ENCODE data around the gene C22orf31.
"Not testable (repeated sequence)": the region's sequence is repeated elsewhere in the genome, so short reads cannot be mapped to it uniquely, and the experiment has no call there.

Gene C22orf31

DNA sequence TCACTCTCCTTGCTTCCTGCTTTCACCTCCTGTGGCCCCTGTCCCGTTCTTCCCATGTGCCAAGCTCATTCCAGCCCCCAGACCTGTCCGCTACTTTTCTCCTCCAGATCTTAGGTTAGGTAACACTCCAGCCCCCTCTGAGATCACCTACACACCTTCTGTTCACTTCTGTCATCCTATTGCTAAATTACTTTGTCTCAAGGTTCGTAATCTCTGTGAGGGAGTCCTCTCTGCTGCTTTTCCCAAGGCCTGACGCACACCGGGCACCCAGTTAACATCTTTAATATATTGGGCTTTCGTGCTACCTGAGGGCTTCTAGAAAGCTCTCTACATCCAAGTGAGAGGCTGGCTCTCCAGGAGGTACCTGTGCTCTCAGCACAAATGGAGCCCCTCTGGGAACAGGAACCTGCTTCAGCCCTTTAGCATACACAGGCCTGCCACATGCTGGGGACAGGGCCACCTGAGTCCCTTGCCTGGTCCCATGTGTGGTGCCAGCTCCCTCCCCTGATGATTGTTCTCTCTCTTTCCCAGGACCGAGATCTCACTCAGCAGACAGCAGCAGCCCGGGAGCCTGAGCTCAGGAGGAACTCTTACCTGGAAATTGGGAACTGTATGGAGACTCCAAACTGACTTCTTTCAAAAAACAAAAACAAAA lies 8.5 kb downstream of the C22orf31 start:
- no peak for DNase-seq

DNA sequence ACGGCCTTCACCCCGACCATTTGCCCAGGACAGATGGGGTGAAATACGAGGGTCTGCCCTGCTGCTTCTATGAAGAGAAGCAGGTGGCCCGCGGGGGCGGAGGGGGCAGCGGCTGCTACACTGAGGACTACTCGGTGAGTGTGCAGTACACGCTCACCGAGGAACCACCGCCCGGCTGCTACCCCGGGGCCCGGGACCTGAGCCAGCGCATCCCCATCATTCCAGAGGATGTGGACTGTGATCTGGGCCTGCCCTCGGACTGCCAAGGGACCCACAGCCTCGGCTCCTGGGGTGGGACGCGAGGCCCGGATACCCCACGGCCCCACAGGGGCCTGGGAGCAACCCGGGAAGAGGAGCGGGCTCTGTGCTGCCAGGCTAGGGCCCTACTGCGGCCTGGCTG lies 11.2 kb downstream of the C22orf31 start:
- no peak for DNase-seq

DNA sequence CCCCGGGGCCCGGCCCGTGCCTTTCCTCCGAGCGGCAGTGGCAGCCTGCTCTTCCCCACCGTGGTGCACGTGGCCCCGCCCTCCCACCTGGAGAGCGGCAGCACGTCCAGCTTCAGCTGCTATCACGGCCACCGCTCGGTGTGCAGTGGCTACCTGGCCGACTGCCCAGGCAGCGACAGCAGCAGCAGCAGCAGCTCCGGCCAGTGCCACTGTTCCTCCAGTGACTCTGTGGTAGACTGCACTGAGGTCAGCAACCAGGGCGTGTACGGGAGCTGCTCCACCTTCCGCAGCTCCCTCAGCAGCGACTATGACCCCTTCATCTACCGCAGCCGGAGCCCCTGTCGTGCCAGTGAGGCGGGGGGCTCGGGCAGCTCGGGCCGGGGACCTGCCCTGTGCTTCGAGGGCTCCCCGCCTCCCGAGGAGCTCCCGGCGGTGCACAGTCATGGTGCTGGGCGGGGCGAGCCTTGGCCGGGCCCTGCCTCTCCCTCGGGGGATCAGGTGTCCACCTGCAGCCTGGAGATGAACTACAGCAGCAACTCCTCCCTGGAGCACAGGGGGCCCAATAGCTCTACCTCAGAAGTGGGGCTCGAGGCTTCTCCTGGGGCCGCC lies 11.9 kb downstream of the C22orf31 start:
- no peak for DNase-seq

DNA sequence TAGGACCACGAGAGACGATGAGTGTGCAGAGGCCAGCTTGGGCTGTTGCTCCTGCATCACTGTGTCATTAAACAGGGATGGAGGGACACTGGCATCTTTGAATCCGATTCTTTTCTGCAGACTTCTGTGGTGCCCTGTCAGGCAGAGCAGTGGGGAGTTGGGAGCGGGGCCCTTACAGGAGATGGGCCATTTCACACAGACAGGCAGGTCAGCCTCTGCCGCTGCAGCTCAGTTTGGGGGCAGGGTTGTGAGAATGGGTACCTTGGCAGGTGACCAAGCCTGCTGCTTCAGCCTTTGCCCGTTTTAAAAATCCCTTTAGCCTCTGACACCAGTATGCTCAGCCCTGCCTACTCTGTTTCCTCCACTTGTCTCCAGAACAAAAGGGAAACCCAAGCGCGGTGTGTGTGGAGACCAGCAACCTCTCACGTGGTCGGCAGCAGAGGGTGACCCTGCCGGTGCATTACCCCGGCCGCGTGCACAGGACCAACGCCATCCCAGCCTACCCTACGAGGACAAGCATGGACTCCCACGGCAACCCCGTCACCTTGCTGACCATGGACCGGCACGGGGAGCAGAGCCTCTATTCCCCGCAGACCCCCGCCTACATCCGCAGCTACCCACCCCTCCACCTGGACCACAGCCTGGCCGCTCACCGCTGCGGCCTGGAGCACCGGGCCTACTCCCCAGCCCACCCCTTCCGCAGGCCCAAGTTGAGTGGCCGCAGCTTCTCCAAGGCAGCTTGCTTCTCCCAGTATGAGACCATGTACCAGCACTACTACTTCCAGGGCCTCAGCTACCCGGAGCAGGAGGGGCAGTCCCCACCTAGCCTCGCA lies 12.6 kb downstream of the C22orf31 start:
- no peak for DNase-seq

DNA sequence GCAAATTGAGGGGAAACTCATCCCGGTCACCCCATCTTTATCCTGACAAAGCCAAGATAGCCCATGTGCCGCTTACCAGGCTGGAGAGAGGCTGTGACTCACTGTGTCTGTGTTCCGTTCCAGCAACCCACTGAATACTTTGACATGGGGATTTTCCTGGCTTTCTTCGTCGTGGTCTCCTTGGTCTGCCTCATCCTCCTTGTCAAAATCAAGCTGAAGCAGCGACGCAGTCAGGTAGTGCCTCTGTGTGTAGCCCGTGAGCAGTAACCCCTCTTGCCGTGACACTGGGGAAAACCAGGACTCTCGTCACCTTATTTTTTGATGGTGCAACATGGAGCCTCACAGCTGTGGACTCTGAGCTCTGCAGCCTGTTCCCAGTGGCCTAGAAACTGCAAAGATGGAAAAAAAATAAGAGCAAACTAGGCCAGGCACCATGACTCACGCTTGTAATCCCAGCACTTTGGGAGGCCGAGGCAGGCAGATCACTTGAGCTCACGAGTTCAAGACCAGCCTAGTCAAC lies 16.9 kb downstream of the C22orf31 start:
- no peak for DNase-seq

DNA sequence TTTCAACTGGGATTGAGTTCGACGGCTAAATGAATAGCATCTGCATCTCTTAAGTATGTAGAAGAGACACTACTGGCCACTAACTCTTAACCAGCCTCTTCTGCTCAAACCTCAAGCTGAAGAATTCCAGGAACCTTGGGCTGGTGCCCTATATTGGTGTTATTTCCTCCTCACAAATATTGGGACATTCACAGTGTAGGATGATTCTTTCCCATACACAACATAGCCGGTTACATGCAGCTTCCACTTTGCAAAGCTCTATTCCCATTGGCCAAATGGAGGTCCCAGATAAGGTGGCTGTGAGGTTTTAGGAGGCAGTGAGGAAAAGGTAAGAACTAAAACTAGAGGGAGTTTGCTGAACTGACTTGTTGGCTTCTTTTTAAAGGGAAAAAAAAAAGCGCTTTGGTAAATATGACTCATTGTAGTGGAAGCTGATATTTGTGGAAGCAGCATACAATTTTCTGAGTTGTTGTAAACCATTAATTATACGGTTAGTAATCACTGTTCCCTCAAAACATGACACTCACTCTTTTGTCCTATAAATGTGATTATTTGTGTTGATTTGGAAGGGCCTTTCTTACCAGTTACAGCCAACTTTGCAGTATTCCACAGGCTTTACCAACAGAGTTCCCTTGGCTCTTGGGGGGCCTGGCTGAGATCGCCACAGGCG lies 17.6 kb downstream of the C22orf31 start:
- no peak for DNase-seq

DNA sequence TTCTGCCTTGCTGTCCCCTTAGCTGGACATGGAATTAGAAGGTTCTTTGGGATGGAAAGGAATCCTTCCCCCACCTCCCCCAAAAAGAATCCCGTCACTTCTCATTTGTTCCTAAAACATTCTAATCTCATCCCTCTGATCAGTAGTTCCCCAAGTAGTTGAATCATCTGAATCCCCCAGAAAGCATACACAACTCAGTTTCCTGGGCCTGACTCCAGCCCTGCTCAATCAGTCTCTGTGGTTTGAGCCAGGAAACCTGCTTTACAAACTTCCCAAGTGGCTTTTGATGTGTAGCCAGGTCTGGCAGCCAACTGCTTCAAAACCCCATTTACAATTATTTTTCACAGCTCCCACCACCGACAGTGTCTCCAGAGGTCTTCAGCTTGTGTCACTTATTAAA lies 20.2 kb downstream of the C22orf31 start:
- DNase-seq: no peak

DNA sequence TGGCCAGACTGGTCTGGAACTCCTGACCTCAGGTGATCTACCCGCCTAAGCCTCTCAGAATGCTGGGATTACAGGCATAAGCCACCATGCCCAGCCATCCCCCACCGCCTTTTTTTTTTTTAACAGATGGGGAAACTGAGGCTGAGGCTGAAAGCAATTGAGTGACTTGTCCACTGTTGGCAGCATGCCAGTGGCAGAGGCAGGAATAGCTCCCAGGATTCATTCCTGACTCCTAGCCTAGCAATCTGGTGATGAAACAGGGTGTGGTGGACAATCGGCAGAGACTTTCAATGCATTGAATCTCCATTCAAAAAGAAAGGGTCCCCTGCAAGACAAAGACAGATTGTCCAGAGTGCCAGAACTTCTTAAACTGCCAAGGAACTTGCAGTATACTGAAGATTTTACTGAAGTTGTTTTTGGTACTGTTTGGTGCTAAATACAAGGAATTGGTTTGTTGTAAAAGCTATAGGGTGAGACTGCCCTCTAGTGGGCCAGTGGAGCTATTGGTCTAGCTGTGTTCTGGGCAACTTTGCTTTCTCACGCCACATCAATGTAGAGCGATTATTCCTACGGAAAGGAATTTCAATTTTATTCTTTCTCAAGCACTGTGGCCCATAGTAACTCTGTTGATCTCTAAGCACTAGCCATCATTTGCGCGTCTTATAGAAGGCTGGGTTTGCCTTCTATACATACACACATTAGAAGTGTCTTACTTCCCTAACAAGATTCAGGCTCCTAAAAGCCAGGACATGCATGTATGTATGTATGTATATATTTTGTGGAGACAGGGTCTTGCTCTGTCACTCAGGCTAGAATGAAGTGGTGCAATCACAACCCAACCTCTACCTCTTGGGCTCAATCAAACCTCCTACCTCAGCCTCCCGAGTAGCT lies 21.0 kb downstream of the C22orf31 start:
- peak; percentile 37 to 52 for DNase-seq

DNA sequence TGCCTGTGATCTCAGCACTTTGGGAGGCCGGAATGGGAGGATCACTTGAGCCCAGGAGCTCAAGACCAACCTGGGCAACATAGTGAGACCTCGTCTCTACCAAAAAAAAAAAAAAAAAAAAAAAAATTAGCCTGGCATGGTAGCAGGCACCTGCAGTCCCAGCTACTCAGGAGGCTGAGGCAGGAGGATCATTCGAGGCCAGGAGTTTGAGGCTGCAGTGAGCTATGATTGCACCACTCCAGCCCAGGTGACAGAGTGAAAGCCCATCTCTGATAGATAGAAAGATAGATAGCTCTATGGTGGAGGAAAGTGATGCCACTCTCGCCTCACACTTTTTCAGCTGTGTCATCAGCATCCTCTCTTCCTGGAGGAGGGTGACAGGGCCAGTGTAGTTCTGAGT lies 21.9 kb downstream of the C22orf31 start:
- not testable (repeated sequence) for DNase-seq

DNA sequence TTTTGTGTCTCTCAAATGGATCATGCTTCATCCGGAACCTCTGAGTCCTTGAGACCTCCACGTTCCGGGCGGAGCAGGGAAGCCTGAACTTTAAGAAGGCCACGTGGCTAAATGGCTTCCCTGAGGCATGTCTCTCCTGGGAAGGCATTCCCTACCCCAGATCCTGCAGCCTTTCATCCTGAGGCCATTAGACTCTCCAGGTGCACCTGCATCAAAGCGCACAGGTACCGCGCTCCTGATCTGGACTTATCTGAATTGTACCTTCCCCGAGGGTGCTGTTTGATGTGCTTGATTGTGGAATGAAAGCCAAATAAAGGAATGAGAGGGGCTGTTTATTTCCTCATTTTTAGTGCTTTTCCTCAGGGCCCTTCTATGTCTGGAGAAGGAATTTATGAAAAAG lies 22.5 kb downstream of the C22orf31 start:
- no peak for DNase-seq

DNA sequence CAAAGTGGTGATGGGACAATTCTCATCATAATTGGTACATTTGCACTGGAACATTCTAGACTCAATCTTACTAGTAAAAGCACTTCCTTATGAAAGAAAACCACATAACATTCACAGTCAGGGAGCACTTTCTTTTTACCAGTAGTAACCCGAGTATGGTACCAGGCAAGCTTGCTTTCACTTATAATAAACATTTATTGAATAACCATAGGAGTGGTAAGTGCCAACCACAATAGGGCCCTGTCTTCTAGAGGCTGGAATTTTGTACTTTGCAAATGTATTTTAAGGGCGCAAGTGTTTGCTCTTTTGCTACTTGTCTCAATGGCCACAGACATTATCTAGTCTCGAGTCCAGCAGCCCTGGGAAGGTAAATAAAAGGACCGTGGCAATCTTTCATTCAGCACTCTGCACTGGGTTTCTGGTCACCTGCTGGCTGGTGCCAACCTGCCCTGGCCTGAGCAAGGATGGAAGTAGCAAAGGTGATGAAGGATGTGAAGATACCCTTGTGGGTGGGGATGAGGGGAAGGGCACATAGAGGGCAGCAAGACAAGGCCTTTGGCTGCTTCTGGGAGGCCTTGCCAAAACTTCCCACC lies 24.2 kb downstream of the C22orf31 start:
- no peak for DNase-seq

DNA sequence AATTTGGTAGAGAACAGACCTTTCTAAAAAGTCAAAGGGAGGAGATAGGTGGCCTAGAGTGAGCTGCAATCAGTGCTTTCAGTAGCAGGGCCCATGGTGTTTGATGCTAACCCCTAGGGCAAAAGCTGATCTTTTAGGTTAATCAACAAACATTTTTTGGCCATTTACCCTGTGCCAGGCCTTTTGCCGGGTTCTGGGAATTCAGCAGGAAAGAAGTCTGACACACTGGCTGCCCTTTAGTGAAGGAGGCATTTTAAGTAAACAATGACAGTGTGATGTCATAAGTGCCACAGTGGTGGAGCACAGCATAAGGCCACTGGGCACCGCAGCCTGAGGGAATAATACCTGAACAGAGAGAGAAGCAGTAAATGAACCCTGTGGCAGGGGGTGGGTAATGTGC lies 29.0 kb downstream of the C22orf31 start:
- no peak for DNase-seq

DNA sequence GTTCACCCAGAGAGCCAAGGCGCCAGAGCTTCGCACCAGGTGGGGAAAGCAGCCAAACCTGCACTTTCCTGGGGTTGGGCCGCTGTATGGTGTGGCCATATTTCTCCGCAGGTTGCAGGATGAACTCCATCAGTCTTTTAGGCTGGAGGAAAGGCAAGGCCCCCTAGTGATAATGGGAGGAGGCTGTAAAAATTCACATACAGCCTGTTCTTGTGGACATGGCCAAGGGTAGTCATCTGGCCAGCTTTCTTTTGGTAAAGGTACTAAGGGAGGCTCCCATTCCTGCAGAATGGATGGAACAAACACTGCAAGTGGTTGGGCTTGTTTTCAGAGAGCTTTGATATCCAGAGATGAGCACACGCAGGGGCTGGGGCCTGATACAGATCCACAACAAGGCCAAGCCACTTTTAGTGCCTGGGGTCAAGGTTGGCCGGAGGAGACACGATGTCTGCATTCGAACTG lies 29.6 kb downstream of the C22orf31 start:
- DNase-seq: no peak

DNA sequence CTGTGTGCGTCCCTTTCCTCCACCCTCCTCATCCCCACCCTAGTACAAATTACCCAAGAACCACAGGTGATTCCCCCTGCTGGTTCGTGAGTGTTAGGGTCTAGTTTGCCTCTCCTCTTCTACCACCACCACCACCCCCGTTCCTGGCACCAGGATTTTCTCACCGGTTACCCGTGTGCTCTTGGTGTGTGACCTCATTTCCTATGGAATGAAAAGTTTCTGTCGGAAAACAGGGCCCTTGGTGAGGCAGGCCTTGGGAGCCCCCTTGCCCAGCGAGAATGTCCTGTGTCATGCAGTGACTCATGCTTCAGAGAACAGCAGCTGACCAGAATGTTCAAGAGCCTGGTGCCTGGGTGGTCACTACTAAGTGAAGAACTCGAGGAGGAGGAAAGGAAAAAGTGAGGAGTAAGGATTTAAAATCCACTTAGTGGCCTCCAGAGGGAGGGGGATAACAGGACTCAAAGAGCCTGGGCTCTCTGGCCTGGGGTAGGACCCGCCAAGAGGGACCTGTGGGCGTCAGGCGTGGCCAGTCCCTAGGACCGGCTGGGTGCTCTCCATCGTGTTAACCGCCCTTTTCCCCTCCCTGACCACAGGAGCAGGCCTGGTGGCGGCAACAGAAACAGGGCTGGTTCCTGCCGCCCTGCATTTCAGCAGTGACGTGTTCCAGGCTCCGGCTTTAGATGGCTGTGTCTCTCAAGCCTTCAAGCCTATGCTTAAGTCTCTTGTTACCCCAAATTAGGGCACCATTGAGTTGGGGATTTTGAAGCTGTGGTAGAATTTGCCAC lies 30.2 kb downstream of the C22orf31 start:
- no peak for DNase-seq

DNA sequence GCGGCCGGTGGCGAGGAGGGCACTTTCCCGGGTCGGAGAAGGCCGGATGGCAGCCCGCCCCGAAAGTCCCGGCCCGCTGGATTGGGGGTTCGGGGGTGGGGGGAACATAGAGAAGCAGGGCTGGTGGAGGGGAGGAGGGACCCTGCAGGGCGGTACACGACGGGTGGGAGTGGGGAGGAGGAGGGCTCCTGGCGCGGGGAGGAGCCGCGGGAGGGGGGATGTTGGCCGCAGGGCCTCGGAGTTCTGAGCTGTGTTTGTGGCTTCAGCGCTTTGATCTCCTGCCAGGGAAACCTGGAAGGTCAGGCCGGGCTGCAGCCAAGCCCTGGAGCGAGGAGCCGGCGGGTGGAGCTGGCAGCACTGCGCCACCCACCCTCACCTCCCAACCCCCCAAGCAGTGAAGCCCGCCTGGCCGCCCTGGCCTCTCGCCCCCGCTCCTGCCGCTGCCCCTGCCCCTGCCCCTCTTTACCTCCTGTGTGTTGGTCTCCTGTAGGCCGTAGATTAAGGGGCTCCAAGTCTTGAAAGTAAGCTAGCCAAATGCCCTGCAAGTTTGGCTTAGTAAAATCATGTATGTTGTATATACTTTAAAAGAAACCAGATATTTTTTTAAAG lies 30.9 kb downstream of the C22orf31 start:
- DNase-seq: no peak

DNA sequence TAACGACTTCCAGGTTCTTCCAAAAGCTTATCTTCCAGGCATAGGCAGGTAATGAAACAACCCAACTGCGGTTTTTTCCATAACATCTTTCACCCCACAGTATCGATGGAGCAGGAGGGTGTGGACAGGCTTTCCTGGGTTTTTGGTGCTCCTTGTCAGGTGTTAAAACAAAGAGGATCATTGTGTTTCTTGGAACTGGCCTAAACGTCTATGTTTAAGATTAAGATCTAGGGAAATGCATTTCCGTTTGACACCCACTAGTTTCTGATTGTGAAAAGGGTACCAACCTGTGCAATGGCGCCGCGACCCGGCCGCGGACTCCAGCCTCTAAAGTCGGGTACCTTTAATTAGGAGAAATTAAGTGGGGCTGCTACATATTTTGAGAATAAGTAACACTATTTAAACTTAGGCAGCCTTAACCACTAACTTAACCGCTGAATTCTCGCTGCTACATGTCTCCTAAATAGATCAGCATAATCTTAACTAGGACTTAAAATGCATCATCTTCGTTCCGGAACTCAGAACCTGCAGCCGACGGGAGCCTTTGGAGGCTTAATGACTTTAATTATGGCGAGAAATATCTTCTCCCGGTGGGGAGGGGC lies 31.5 kb downstream of the C22orf31 start:
- DNase-seq: no peak

DNA sequence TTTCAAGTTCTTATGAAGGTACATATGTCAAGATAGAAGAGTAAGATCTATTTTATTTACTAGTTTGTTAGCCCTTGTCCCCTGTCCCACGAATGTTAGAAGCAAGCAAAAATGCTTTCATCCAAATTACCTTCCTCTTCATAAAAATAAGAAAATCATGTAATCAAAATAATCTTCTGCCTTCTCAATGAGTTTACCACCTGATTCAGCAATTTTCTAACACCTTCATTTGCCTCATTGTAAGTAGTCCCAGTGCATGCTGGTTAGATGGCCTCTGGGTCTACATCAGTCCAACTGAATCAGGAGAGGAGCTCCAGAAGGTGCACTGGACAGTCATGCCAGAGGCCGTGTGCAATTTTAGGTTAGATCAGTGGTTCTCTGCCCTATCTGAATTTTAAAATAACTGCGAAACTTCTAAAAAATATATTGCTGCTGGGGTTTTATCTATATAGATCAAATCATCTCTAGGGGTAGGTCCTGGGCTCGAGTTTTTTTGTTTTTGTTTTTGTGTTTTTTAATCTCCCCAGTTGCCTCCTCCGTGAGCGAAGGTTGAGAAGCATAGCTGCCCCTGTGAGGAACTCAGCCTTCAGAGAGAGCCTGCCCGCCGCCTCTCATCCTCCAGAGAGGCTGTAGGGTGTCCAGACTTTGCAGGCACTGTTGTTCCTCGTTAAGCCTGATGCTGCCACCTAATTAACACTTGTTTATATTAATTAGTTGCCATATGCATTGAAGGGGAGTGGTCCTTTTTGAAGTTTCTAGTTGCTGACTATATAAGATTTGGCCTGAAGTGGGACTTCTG lies 32.2 kb downstream of the C22orf31 start:
- DNase-seq: no peak

DNA sequence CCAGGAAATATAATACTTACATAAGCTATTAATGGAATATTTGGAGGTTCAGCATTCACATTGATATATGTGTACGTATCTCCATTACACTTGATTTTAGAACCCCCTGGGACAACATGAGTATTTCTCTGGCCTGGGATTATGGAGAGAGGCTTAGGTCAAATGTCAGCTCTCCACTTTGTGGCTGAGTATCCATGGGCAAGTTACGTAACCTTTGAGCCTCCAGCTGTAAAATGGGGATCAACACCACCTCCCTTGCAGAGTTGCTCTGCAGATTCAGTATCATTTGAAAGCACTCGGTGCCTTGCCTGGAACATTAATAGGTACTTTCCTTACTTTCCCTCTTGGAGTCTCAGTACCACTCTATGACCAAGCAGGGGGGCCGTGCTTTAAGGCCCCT lies 33.2 kb downstream of the C22orf31 start:
- no peak for DNase-seq

DNA sequence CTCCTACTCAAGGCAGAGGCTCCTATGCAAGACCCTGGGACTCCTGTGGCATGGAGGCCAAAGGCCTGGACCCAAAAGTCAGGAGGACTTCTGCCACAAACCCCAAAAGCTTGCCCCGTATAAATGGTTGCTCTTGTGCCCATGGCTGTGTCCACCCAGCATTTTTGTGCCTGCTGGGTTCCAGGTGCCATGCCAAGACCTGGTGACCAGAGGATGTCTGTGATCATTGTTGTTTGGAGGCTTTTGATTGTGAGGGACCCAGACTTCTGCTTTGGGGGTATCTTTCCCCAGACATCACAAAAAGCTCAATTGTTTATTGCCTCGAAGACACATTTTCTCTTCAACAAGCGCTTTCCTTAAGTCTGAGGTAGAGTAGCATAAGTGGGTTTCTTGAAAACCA lies 35.1 kb downstream of the C22orf31 start:
- no peak for DNase-seq

All from NCI-H2081 (cell line).